ENCODE measurements around the gene SLC5A5.

DNA sequence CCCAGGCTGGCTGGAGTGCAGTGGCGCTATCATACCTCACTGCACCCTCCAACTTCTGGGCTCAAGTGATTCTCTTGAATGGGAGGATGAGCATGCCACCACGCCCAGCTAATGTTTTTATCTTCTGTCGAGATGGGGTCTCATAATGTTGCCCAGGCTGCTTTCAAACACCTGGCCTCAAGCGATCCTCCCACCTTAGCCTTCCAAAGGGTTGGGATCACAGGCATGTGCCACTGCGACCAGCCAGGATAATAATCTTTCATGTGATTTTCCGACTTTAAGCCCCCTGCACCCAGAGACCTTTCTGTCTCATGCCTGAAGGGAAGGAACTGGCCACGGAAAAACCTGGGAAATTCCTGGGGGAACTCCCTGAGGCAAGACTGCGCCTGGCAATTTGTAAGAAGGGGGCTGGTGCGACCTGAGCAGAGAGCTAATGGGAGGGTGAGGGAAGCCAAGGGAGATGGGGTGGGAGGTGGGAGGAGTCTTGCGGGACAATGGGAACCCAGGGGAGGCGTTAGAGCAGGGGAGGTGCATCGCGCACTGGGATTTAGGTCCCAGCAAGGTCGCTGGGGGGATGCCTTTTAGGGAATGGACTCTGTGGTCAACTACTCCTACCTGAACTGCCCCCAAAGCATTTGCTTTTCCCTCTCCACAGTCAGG, 59.9 kb downstream of the SLC5A5 start:
- TF ChIP-seq, protein P1, sequence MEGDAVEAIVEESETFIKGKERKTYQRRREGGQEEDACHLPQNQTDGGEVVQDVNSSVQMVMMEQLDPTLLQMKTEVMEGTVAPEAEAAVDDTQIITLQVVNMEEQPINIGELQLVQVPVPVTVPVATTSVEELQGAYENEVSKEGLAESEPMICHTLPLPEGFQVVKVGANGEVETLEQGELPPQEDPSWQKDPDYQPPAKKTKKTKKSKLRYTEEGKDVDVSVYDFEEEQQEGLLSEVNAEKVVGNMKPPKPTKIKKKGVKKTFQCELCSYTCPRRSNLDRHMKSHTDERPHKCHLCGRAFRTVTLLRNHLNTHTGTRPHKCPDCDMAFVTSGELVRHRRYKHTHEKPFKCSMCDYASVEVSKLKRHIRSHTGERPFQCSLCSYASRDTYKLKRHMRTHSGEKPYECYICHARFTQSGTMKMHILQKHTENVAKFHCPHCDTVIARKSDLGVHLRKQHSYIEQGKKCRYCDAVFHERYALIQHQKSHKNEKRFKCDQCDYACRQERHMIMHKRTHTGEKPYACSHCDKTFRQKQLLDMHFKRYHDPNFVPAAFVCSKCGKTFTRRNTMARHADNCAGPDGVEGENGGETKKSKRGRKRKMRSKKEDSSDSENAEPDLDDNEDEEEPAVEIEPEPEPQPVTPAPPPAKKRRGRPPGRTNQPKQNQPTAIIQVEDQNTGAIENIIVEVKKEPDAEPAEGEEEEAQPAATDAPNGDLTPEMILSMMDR (IDR thresholded peaks at IDR 0.05): no peak
- TF ChIP-seq TCF7L2 (IDR thresholded peaks at IDR 0.05; ENCODE audit: low read depth, low read length) (no peak), POLR2AphosphoS5 (IDR thresholded peaks at IDR 0.05; ENCODE audit: low read depth, low read length) (no peak), SIN3A (IDR thresholded peaks at IDR 0.05; ENCODE audit: borderline replicate concordance, insufficient read depth, low read depth, low read length) (no peak)
- TF ChIP-seq, protein P2, sequence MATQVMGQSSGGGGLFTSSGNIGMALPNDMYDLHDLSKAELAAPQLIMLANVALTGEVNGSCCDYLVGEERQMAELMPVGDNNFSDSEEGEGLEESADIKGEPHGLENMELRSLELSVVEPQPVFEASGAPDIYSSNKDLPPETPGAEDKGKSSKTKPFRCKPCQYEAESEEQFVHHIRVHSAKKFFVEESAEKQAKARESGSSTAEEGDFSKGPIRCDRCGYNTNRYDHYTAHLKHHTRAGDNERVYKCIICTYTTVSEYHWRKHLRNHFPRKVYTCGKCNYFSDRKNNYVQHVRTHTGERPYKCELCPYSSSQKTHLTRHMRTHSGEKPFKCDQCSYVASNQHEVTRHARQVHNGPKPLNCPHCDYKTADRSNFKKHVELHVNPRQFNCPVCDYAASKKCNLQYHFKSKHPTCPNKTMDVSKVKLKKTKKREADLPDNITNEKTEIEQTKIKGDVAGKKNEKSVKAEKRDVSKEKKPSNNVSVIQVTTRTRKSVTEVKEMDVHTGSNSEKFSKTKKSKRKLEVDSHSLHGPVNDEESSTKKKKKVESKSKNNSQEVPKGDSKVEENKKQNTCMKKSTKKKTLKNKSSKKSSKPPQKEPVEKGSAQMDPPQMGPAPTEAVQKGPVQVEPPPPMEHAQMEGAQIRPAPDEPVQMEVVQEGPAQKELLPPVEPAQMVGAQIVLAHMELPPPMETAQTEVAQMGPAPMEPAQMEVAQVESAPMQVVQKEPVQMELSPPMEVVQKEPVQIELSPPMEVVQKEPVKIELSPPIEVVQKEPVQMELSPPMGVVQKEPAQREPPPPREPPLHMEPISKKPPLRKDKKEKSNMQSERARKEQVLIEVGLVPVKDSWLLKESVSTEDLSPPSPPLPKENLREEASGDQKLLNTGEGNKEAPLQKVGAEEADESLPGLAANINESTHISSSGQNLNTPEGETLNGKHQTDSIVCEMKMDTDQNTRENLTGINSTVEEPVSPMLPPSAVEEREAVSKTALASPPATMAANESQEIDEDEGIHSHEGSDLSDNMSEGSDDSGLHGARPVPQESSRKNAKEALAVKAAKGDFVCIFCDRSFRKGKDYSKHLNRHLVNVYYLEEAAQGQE (IDR thresholded peaks at IDR 0.05; ENCODE audit: insufficient read depth in 1 of 2, low read depth in 2 of 2, low read length in 1 of 2): no peak
